Endothelial cell of umbilical vein (primary cell): ENCODE measurements around the gene ATOH7. TPM values are rescaled to one million over a fixed set of nuclear protein-coding genes. Genes with fewer than 3 reads are reported as not detected.

Experiments used
- BruUV-seq: library from RNA; stranded (reverse); fragments of 400-500 nt; replicated peaks from 2 replicates; lab custom pipeline; 2021; lab: Mats Ljungman, UMichigan
- CTCF ChIA-PET: fragments of 300-600, 350-600 bp; sonication (Branson Sonifier 250); formaldehyde crosslinking; loops from one replicate; lab custom pipeline; 2021; ENCODE audit warnings: antibody characterized with exemption, inconsistent platforms; lab: Charles Lee
- POLR2A ChIA-PET: fragments of 300-600, 350-600 bp; sonication (Branson Sonifier 250); formaldehyde crosslinking; loops from one replicate; lab custom pipeline; 2021; ENCODE audit warnings: antibody characterized with exemption, inconsistent platforms; lab: Charles Lee
- DNase-seq: peaks from one replicate; pipeline ENCODE4 v3.0.0-alpha.2; 2011; ENCODE audit warnings: low read depth, low spot score
- FAIRE-seq: peaks from 2 replicates; lab custom pipeline; 2011; peaks lifted over from hg19 to GRCh38; lab: Jason Lieb, UNC
- H2AFZ ChIP-seq: 2 replicates; pipeline ENCODE4 v1.6.0; 2012; ENCODE audit warnings: low read depth, low read length, control low read depth, inconsistent platforms
- H3K27ac ChIP-seq: 2 replicates; pipeline ENCODE4 v1.5.1; 2011; ENCODE audit warnings: low read depth, mild to moderate bottlenecking, control low read depth, low read length, moderate library complexity; ENCODE audit not compliant: insufficient read depth
- H3K27me3 ChIP-seq, 2 experiments: 2 replicates each; pipeline versions ENCODE4 v1.6.0 to v1.6.1; 2011; ENCODE audit warnings: low read length in 2 of 2, mixed read lengths in 1 of 2; ENCODE audit not compliant: control insufficient read depth in 2 of 2, insufficient read depth in 2 of 2
- H3K36me3 ChIP-seq, 2 experiments: 2 replicates in 1 of 2; 3 replicates in 1 of 2; pipeline ENCODE4 v1.5.1; 2011; ENCODE audit warnings: low read length in 2 of 2, mild to moderate bottlenecking in 1 of 2, moderate library complexity in 1 of 2; ENCODE audit not compliant: control insufficient read depth in 2 of 2, insufficient read depth in 2 of 2; ENCODE audit errors: extremely low read depth in 1 of 2
- H3K4me1 ChIP-seq: 3 replicates; pipeline ENCODE4 v1.5.1; 2011; ENCODE audit warnings: mild to moderate bottlenecking, low read length; ENCODE audit not compliant: control insufficient read depth, insufficient read depth; ENCODE audit errors: extremely low read depth
- H3K4me2 ChIP-seq: 2 replicates; pipeline ENCODE4 v1.6.1; 2011; ENCODE audit warnings: low read length, control low read depth, mixed read lengths; ENCODE audit not compliant: insufficient read depth
- H3K4me3 ChIP-seq, 3 experiments: fragments of 200-600 bp in 1 of 3; sonication (generic), shearing (Covaris generic) in 1 of 3; replicated peaks in 1 of 3; 2 replicates each; pipeline ENCODE4 v1.5.1; 2011 to 2016; ENCODE audit warnings: control low read depth in 3 of 3, low read length in 3 of 3, mild to moderate bottlenecking in 2 of 3, inconsistent platforms in 1 of 3, low read depth in 1 of 3, moderate library complexity in 1 of 3; ENCODE audit not compliant: insufficient read depth in 1 of 3
- H3K79me2 ChIP-seq: 2 replicates; pipeline ENCODE4 v1.6.0; 2012; ENCODE audit warnings: low read length, inconsistent platforms; ENCODE audit not compliant: control insufficient read depth, insufficient read depth
- H3K9ac ChIP-seq: replicated peaks from 2 replicates; pipeline ENCODE3; 2011; ENCODE audit warnings: low read length, control low read depth; ENCODE audit not compliant: insufficient read depth; ENCODE audit errors: extremely low read depth
- H3K9me1 ChIP-seq: replicated peaks from 3 replicates; pipeline ENCODE4 v1.6.0; 2011; ENCODE audit warnings: mild to moderate bottlenecking, low read length; ENCODE audit not compliant: control insufficient read depth, insufficient read depth; ENCODE audit errors: extremely low read depth
- H3K9me3 ChIP-seq: replicated peaks from 2 replicates; pipeline ENCODE4 v1.5.1; 2012; ENCODE audit warnings: low read length, inconsistent platforms; ENCODE audit not compliant: control insufficient read depth, insufficient read depth
- H4K20me1 ChIP-seq: replicated peaks from 2 replicates; pipeline ENCODE3; 2011; ENCODE audit warnings: mild to moderate bottlenecking, low read length; ENCODE audit not compliant: control insufficient read depth, insufficient read depth; ENCODE audit errors: extremely low read depth
- CTCF ChIP-seq, 2 donors: IDR thresholded peaks; 1 replicate in 1 of 2; 2 replicates in 1 of 2; pipeline ENCODE4 v1.5.1; 2011; ENCODE audit warnings: low read length in 2 of 2, mild to moderate bottlenecking in 2 of 2, moderate library complexity in 2 of 2, control low read depth in 1 of 2, inconsistent platforms in 1 of 2, low read depth in 1 of 2; ENCODE audit not compliant: insufficient read depth in 1 of 2; ENCODE audit errors: extremely low read depth in 1 of 2
- EZH2 ChIP-seq: IDR thresholded peaks from 2 replicates; pipeline ENCODE4 v1.6.1; 2012; ENCODE audit warnings: borderline replicate concordance, low read depth, mild to moderate bottlenecking, moderate library complexity, low read length, inconsistent platforms; ENCODE audit not compliant: severe bottlenecking
- FOS ChIP-seq: IDR thresholded peaks from 2 replicates; pipeline ENCODE4 v1.6.1; 2011; ENCODE audit warnings: mild to moderate bottlenecking, low read length, moderate library complexity, borderline replicate concordance; ENCODE audit not compliant: insufficient read depth
- GATA2 ChIP-seq: IDR thresholded peaks from 2 replicates; pipeline ENCODE4 v1.7.0; 2011; ENCODE audit warnings: low read depth, mild to moderate bottlenecking, moderate library complexity, mixed read lengths, low read length; ENCODE audit not compliant: insufficient read length, insufficient read depth
- JUN ChIP-seq: IDR thresholded peaks from 2 replicates; pipeline ENCODE4 v1.6.1; 2011; ENCODE audit warnings: borderline replicate concordance, low read depth; ENCODE audit not compliant: insufficient read length, insufficient read depth
- MAX ChIP-seq: IDR thresholded peaks from 2 replicates; pipeline ENCODE4 v1.6.1; 2011; ENCODE audit not compliant: insufficient read depth, insufficient read length
- MYC ChIP-seq: IDR thresholded peaks from one replicate; pipeline ENCODE4 v1.6.1; 2011; ENCODE audit warnings: mild to moderate bottlenecking, low read depth, low read length
- POLR2A ChIP-seq: IDR thresholded peaks from 2 replicates; pipeline ENCODE4 v1.6.1; 2012; ENCODE audit warnings: low read depth, mild to moderate bottlenecking, control low read depth, low read length
- POLR2AphosphoS5 ChIP-seq: IDR thresholded peaks from 2 replicates; pipeline ENCODE4 v1.6.1; 2012; ENCODE audit warnings: low read depth, mild to moderate bottlenecking, control low read depth, low read length, moderate library complexity; ENCODE audit not compliant: insufficient read depth
- dilution Hi-C: fragments of 300-500 bp; cut with MboI; formaldehyde crosslinking; loops from one replicate; pipeline ENCODE4 v1.15.0; 2019; ENCODE audit warnings: low sequenced_read_pairs; ENCODE audit not compliant: extremely low pct_ligation_motif_present
- intact Hi-C: fragments of 100-400 bp; cut with micrococcal nuclease; formaldehyde crosslinking; loops from one replicate; pipeline ENCODE4 v1.10.0; 2022
- polyA plus RNA-seq, 4 experiments: library from polyadenylated mRNA; depleted of rRNA in 3 of 4; stranded (reverse) in 3 of 4; unstranded in 1 of 4; fragments of >200 nt; gene quantifications; 2 replicates each; pipeline versions ENCODE4 v1.2.1 to v1.2.3, GENCODE V29; 2011 to 2012; ENCODE audit warnings: missing spikeins in 1 of 4
- total RNA-seq: library from RNA; stranded (reverse); gene quantifications from 2 replicates; pipeline ENCODE4 v1.2.3, GENCODE V29; 2021

The ATOH7 gene
- total and polyA plus RNA-seq, 2 donors (not counting 3 experiments of a cell fraction or from before 2014, with no cell fraction given), result not detected

GRCh38 chr10:68242051-68242450, 10.1 kb upstream of the ATOH7 start:
- FAIRE-seq (no peak), DNase-seq (no peak)
- CTCF ChIA-PET, result no interaction called here
- dilution Hi-C loops, result no loop called here
- Histone ChIP-seq H3K4me2 (no peak overlapping the region), H3K9me1 (no peaks in the 10 kb centered on the region), H3K9me3 (no peaks in the 10 kb centered on the region), H3K27ac (no peak overlapping the region), H3K4me1 (no peaks in the 10 kb centered on the region), H3K79me2 (no peaks in the 10 kb centered on the region), H3K9ac (no peak overlapping the region), H2AFZ (no peak overlapping the region), H3K27me3 (peaks cover 0 to 2% of the 10 kb centered on the region in 2 experiments), H3K4me3 (no peak overlapping the region), H3K36me3 (no peaks in the 10 kb centered on the region), H4K20me1 (no peaks in the 10 kb centered on the region)
- POLR2A ChIA-PET, result no interaction called here
- BruUV-seq, result no TSS peak
- intact Hi-C loops, result no loop called here
- no peak for TF ChIP-seq MYC
- TF ChIP-seq MAX, result no peak
- TF ChIP-seq POLR2AphosphoS5, result no peak
- no peak for TF ChIP-seq CTCF (IDR thresholded peaks at IDR 0.05; ENCODE audit: extremely low read depth in 1 of 2, insufficient read depth in 1 of 2, low read depth in 1 of 2, low read length in 2 of 2)
- no peak for TF ChIP-seq EZH2
- TF ChIP-seq GATA2, result no peak
- no peak for TF ChIP-seq FOS
- no peak for TF ChIP-seq JUN
- TF ChIP-seq POLR2A, result no peak
